ENCODE data around the gene TNRC6A. TPM values are rescaled to one million over a fixed set of nuclear protein-coding genes. Genes with fewer than 3 reads are reported as not detected.

TNRC6A gene
- total RNA-seq, 2 experiments from 2014 or later, result 38.1 to 60.3 TPM

DNA sequence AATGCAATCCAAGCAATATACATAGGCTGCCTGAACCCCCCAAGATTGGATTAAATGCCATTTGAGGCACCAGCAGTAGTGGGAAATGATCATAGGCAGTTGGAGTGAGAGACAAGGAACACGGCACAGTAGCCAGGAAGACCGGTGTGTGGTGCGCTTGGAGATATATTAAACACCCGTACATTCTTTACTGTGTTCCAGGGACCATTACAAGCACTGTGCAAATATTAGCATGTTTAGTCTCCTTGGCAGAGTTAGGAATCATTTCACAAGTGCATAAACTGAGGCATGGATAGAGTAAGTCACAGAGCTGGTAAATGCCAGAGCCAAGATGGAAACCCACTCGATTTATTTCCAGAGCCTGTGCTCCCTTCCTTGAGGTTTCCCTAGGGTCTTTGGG, 31.1 kb upstream of the TNRC6A start:
- CTCF ChIA-PET (ENCODE audit: unreplicated experiment), result no interaction called here
- H3K4me2 ChIP-seq (ENCODE audit: low read length), result no peak overlapping the region
- TF ChIP-seq CTCF (conservative IDR thresholded peaks at IDR 0.05; ENCODE audit: low read length) (no peak), EZH2phosphoT487 (IDR thresholded peaks at IDR 0.05; ENCODE audit: borderline replicate concordance, low read depth, low read length) (no peak)
- no TSS peak for BruUV-seq (replicated peaks)
- no peaks in the 10 kb centered on the region for H3K79me2 ChIP-seq (ENCODE audit: insufficient read depth, low read depth, low read length)
- no peak for DNase-seq (ENCODE audit: low spot score)
- no peaks in the 10 kb centered on the region for H4K20me1 ChIP-seq (ENCODE audit: insufficient read depth, low read length)
- intact Hi-C loops (cut with micrococcal nuclease; ENCODE audit: unreplicated experiment), result no loop called here
- POLR2A ChIA-PET, result interaction anchor here (0.5 kb wide), 1 partner anchor 19 kb away, joined by 3 read pairs; no protein-coding TSS in a partner anchor
- no peak overlapping the region for H2AFZ ChIP-seq (ENCODE audit: low read length)
- no peak overlapping the region for H3K4me3 ChIP-seq (ENCODE audit: low read depth, low read length, poor library complexity, severe bottlenecking)
- H3K4me1 ChIP-seq (ENCODE audit: insufficient read depth, low read length, poor library complexity, severe bottlenecking), result no peaks in the 10 kb centered on the region
- H3K36me3 ChIP-seq (ENCODE audit: insufficient read depth, low read length), result no peaks in the 10 kb centered on the region
- no peaks in the 10 kb centered on the region for H3K9me2 ChIP-seq (ENCODE audit: insufficient read depth, low read length)
- no peak overlapping the region for H3K27ac ChIP-seq (ENCODE audit: low read depth, low read length, poor library complexity, severe bottlenecking)
- no peaks in the 10 kb centered on the region for H3K9me3 ChIP-seq (ENCODE audit: low read length)

- no peak for DNase-seq (ENCODE audit: low spot score)
Measured at GRCh38 chr16:24699151-24699723, 30.2 kb upstream of the TNRC6A start.

More at GRCh38 chr16:24699151-24699723, 30.2 kb upstream of the TNRC6A start:
- POLR2A ChIA-PET, result interaction anchor here (0.5 kb wide), 1 partner anchor 9 kb away, joined by 10 read pairs; no protein-coding TSS in a partner anchor
- Histone ChIP-seq H3K9me3 (ENCODE audit: low read length) (no peaks in the 10 kb centered on the region), H2AFZ (ENCODE audit: low read length) (no peak overlapping the region), H3K79me2 (ENCODE audit: insufficient read depth, low read depth, low read length) (no peaks in the 10 kb centered on the region), H4K20me1 (ENCODE audit: insufficient read depth, low read length) (no peaks in the 10 kb centered on the region), H3K36me3 (ENCODE audit: insufficient read depth, low read length) (no peaks in the 10 kb centered on the region), H3K4me1 (ENCODE audit: insufficient read depth, low read length, poor library complexity, severe bottlenecking) (no peaks in the 10 kb centered on the region), H3K4me2 (ENCODE audit: low read length) (no peak overlapping the region), H3K27ac (ENCODE audit: low read depth, low read length, poor library complexity, severe bottlenecking) (no peak overlapping the region), H3K9me2 (ENCODE audit: insufficient read depth, low read length) (no peaks in the 10 kb centered on the region), H3K4me3 (ENCODE audit: low read depth, low read length, poor library complexity, severe bottlenecking) (no peak overlapping the region)
- TF ChIP-seq CTCF (conservative IDR thresholded peaks at IDR 0.05; ENCODE audit: low read length) (no peak), EZH2phosphoT487 (IDR thresholded peaks at IDR 0.05; ENCODE audit: borderline replicate concordance, low read depth, low read length) (no peak)
- intact Hi-C loops (cut with micrococcal nuclease; ENCODE audit: unreplicated experiment), result no loop called here
- no TSS peak for BruUV-seq (replicated peaks)
- CTCF ChIA-PET (ENCODE audit: unreplicated experiment), result no interaction called here

Measured in OCI-LY7 (cell line).